Erythroblast (primary cell): ENCODE data around the gene MSH3.
"Not testable (repeated sequence)": the region's sequence is repeated elsewhere in the genome, so short reads cannot be mapped to it uniquely, and the experiment has no call there.

ENCODE experiments used
- DNase-seq, 2 experiments: peaks; one replicate each; lab custom pipeline; 2025; lab: John Stamatoyannopoulos, UW
- GATA1 ChIP-seq: IDR thresholded peaks from 2 replicates; pipeline ENCODE4 v1.6.1; 2011; ENCODE audit warnings: low read depth, mild to moderate bottlenecking, control low read depth, low read length, moderate library complexity
- POLR2A ChIP-seq: IDR thresholded peaks from 2 replicates; pipeline ENCODE4 v1.6.1; 2011; ENCODE audit warnings: mild to moderate bottlenecking, low read length

MSH3 gene

GRCh38 chr5:80634193-80634592 is 20.3 kb upstream of the MSH3 start:
- no peak for DNase-seq
- TF ChIP-seq GATA1 (no peak), POLR2A (no peak)

- no peak for DNase-seq
- TF ChIP-seq GATA1 (no peak), POLR2A (no peak)
Observed at GRCh38 chr5:80641353-80641752, 13.1 kb upstream of the MSH3 start.

- TF ChIP-seq POLR2A (no peak), GATA1 (no peak)
- DNase-seq: no peak
Observed at GRCh38 chr5:80644900-80645299, 9.6 kb upstream of the MSH3 start.

GRCh38 chr5:80646926-80647325 is 7.5 kb upstream of the MSH3 start:
- DNase-seq: no peak
- TF ChIP-seq GATA1 (no peak), POLR2A (no peak)

GRCh38 chr5:80653502-80653901 is 950 bp upstream of the MSH3 start:
- DNase-seq: peak; percentile 72 to 82
- TF ChIP-seq GATA1 (no peak), POLR2A (no peak)

- TF ChIP-seq POLR2A (no peak), GATA1 (no peak)
- DNase-seq: peak; percentile 80 to 82
Observed at GRCh38 chr5:80654054-80654390, 430 bp upstream of the MSH3 start.

GRCh38 chr5:80655231-80655774 is 851 bp downstream of the MSH3 start:
- peak; percentile 33 for TF ChIP-seq POLR2A
- TF ChIP-seq GATA1: no peak
- peak in 1 of 2 experiments; percentile 50 for DNase-seq

- no peak for TF ChIP-seq GATA1
- no peak for TF ChIP-seq POLR2A
- no peak for DNase-seq
Observed at GRCh38 chr5:80656425-80656824, 2.0 kb downstream of the MSH3 start.

GRCh38 chr5:80659106-80659505 is 4.7 kb downstream of the MSH3 start:
- no peak for TF ChIP-seq POLR2A
- no peak for TF ChIP-seq GATA1
- DNase-seq: no peak

GRCh38 chr5:80660661-80661060 is 6.2 kb downstream of the MSH3 start:
- DNase-seq: not testable (repeated sequence)

GRCh38 chr5:80662108-80662507 is 7.7 kb downstream of the MSH3 start:
- DNase-seq: no peak
- TF ChIP-seq GATA1 (no peak), POLR2A (no peak)

- TF ChIP-seq GATA1 (no peak), POLR2A (no peak)
Observed at GRCh38 chr5:80665057-80665456, 10.6 kb downstream of the MSH3 start.

GRCh38 chr5:80667384-80667783 is 12.9 kb downstream of the MSH3 start:
- DNase-seq: no peak
- no peak for TF ChIP-seq GATA1

More at GRCh38 chr5:80665057-80665456, 10.6 kb downstream of the MSH3 start:
- DNase-seq: no peak

- no peak for DNase-seq
Observed at GRCh38 chr5:80668016-80668969, 13.8 kb downstream of the MSH3 start.

GRCh38 chr5:80672140-80672736 is 17.8 kb downstream of the MSH3 start:
- no peak for TF ChIP-seq POLR2A
- no peak for TF ChIP-seq GATA1
- peak; percentile 72 to 84 for DNase-seq

More at GRCh38 chr5:80668016-80668969, 13.8 kb downstream of the MSH3 start:
- no peak for TF ChIP-seq POLR2A

- DNase-seq: no peak
- TF ChIP-seq GATA1 (no peak), POLR2A (no peak)
Observed at GRCh38 chr5:80676706-80677105, 22.3 kb downstream of the MSH3 start.
